HT1080 (cell line): Measurements from ENCODE around the gene ZNF362. TPM values are rescaled to one million over a fixed set of nuclear protein-coding genes. Genes with fewer than 3 reads are reported as not detected.

Experiments used
- DNase-seq: peaks from one replicate; pipeline ENCODE4 v3.0.0-alpha.2; 2015; ENCODE audit warnings: low read depth
- small RNA-seq: library from RNA; depleted of rRNA; stranded (forward); fragments of <200 nt; gene quantifications from one replicate; pipeline ENCODE3, GENCODE V24; 2014
- total RNA-seq: library from RNA; depleted of rRNA; stranded (reverse); fragments of >200 nt; shearing (Covaris generic); gene quantifications from 2 replicates; pipeline ENCODE4 v1.2.3, GENCODE V29; 2014; rRNA removed

ZNF362 gene
- total RNA-seq, 1 experiment from 2014 or later: 8.6 TPM

DNA sequence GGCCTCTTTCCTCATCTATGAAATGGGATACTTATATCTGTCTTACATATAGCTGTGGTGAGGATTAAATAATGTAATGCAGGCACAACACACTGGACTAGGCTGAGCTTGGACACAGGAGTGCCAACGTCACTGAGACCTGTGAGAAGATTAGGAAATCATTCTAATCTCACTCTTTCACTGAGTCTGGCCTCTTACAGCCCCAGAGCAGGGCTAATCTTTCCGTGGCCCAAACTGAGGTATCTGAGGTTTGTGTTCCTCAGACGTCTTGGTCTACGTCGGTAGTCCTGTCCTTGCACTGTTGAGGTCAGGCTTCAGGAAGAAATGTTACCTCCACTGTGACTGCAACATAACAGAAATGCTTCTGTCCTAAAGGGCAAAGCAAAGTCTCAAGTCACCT lies 87.2 kb downstream of the ZNF362 start:
- DNase-seq: no peak

DNA sequence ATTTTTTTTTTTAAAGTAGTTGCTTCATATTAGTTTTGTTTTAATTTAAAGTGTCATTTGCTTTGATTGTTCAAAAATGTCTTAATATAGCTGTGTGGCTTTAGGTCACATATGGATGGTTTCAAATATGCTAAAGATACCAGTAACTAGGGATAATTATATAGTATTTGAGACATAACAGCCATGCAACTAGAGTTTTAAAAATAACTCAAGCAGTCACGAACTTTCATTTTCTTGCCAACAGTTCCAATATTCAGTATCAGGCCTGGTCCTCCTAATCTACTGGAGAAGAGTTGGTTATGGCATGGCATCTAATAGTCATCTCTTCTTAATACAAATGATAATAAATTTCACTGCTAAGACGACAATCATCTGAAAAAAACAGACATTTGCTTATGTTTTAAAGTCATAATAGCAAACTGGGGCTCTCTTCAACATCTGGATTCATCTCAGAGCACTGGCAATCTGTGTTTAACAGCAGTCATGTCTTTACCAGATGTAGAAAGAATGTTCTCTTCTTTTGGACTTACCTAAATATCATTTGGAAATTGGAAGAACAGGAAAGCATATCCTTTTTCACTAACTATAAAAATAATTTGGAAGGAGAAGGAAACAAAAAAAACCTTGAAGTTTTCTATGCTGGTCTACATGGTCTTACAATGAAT lies 88.7 kb downstream of the ZNF362 start:
- DNase-seq: no peak

DNA sequence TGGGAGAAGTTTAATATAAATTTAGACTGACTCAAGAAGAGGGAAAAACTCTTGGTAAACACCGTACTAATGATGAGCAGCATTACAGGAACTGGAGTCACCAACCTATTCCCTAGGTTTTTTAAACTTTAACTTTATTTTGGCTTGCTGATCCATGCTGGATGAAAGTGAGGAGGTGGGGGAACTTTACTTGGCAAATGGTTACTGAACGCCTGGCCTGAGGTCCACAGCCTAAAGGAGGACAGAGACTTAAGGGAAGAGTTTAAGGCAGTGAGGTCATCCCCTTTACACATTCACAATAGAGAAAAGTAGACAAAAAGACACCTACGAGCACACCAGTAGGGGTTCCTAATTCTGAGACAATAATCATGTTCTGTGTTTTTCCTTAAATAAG lies 90.2 kb downstream of the ZNF362 start:
- no peak for DNase-seq

DNA sequence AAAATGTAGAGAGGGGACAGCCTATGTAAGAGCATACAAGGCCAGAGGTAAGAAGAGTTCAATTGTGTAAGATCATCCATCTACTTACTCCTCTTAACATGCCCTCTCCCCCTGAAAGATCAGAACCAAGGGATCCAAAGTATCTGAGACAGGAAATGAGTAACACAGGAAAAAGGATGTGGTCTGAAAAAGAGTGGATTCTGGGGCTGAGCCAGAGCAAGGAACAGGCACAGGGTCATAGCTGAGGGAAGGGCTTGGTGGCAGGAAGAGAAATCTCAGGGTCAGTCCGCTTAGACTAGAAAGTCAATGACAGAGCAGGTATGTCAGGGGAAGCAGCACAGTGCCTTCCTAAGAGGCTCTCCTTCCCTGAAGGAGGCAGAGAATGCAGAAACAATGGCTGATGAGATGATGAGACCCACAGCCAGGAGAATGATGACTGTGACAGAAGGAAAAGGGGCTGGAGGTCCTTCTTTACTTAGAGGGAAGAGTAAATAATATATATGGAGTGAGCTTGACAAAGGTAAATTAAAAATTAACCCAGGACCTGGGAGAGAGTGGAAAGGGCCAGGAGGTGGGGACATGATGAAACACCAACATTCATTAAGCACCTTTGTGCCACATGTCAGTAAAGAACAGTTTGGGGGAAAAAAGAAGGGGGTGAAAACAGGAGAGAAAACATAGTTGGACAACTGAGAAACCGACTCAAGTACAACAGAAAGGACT lies 90.8 kb downstream of the ZNF362 start:
- DNase-seq: peak; percentile 99

DNA sequence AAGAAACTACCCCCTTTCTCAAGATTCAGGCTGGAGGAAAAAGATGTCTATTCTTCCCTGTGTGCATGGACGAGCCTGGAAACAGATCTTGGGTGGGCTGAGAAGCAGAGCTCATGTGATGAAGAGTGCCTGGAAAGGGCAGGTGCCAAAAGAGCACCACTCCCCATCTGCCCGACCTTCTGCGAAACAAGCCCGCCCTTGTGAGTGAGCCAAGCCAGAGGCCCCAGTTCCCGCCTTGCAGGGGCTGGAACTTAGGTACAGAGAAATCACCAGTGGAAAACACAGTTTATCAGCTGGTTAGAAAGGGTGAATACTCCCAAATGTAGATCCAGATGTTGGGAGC lies 91.3 kb downstream of the ZNF362 start:
- peak; percentile 71 for DNase-seq

DNA sequence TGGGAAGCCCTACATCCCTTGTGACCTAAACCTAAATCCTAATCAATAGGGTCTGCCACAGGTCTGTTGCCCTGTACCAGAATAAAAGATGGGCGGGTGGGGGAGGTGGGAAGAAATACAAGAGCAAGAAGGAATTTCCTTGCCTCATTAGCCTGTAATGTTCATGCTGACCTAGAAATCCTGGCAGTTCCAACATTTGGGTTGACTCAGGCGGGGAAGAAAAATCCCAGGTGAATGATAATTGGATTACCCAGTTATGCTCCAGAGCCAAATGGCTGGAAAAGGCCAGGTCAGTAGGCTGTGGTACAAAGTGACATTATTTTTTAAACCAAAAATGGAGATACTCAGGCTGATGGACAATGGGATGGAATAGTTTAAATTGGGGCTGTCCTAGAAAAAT lies 91.9 kb downstream of the ZNF362 start:
- peak; percentile 42 for DNase-seq

DNA sequence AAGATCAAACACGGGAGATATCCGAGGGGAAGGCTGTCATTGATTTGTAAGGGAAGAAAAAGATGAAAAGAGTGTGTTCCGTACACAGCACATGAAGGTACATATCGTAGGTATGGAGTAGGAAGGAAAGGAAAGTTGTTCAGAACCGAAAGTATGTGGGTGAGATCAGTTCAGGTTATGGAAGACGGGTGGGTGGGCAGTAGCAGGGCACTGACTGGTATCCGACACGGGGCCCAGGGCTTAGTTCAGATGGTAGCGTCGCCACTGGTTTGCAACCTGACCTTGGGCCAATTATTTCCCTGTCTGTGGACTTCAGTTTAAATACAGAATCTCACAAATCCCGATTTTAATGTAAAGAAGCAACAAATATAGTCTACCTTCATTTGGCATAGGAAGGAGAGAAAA lies 92.4 kb downstream of the ZNF362 start:
- peak; percentile 40 for DNase-seq

DNA sequence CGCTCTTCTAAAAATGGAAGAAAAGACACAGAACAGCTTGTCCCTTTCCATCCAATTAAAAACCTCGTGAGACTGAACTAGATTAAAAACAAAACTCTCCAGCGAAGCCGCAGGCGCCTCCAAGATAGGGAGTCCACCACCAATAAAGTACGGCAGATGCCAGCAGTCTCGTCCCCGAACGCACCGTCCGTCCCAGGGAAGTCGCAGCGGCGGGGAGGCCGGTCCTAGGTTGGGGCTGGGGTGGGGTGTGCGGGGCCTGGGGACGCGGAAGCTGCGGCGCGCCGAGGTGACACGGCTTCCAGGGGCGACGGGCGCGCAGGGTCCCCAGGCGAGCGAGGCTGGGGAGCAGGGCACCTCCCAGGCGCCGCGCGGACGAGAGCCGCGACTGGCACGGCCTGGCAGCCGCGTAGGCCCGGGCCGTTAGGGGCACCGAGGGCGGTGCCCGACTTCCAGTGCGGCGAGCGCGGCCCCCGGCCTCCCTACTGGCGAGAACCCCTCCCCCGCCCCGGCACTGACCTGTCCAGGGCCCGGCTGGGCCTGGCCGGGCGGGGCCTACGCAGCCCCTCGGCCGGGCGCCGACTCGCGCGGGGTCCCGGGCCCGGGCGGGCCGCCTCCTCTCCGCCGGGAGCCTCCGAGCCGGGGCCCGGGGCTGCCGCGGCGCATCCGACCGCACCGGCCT lies 92.9 kb downstream of the ZNF362 start:
- peak; percentile 51 for DNase-seq

DNA sequence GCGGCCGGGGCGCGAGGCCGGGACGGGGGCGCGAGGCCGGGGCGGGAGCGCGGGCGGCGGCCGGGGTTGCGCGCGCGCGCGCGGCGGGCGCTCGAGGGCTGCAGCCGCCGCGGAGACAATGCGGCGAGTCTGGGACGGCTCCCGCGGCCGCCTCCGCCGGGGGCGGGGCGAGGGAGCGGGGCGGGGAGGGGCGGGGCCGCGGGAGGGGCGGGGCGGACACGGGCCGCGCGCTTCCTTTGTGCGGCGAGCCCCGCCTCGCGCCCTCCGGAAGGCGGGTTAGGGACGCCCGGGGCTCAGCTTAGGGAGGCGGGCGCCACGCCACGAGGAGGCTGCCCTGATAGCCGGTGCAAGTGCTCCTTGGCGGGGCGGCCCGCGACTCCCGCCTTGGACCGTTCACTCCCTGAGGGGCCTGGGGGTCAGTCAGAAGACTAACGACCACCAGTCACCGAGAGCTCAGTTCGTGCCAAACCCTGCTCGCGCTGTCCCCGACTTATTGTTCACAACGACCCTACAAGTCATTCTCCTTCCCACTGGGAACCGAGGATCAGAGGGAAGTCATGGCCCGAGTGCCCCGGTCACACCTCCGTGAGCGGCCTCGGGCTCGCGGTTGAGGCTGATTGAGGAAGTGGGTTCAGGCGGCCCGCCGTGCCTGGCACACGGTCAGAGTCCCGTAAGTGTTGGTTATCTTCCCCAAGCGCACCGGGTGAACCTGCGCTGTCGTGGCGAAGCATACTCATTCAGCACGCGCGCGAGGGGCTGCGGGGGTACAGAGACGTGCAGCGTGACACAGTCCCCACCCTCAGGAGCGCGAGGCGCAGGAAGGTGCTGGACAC lies 93.7 kb downstream of the ZNF362 start:
- DNase-seq: peak; percentile 75

Small RNA genes within 50 kb of the gene (small RNA-seq; reads per million reads assigned to genes)
- gene RN7SKP16: not detected

Other genes starting within 250 kb of the ZNF362 start
- 168 and 183 TPM in 2 replicates for gene AK2, start 219.6 kb upstream of the ZNF362 start, total RNA-seq
- 2.3 and 5.5 TPM in 2 replicates for gene AZIN2, start 175.3 kb upstream of the ZNF362 start, total RNA-seq
- gene TRIM62, start 74.4 kb upstream of the ZNF362 start, total RNA-seq: 1.5 and 2.7 TPM in 2 replicates
- gene A3GALT2, start 64.6 kb downstream of the ZNF362 start, total RNA-seq: not detected in 2 replicates
- 201 and 240 TPM in 2 replicates for gene PHC2, start 174.6 kb downstream of the ZNF362 start, total RNA-seq
- gene ZSCAN20, start 216.2 kb downstream of the ZNF362 start, total RNA-seq: 3.0 and 5.8 TPM in 2 replicates